ENCODE measurements around the gene LRRC56. TPM values are rescaled to one million over a fixed set of nuclear protein-coding genes. Genes with fewer than 3 reads are reported as not detected.

LRRC56 gene
- total RNA-seq, 1 experiment from 2014 or later, result 3.4 TPM

DNA sequence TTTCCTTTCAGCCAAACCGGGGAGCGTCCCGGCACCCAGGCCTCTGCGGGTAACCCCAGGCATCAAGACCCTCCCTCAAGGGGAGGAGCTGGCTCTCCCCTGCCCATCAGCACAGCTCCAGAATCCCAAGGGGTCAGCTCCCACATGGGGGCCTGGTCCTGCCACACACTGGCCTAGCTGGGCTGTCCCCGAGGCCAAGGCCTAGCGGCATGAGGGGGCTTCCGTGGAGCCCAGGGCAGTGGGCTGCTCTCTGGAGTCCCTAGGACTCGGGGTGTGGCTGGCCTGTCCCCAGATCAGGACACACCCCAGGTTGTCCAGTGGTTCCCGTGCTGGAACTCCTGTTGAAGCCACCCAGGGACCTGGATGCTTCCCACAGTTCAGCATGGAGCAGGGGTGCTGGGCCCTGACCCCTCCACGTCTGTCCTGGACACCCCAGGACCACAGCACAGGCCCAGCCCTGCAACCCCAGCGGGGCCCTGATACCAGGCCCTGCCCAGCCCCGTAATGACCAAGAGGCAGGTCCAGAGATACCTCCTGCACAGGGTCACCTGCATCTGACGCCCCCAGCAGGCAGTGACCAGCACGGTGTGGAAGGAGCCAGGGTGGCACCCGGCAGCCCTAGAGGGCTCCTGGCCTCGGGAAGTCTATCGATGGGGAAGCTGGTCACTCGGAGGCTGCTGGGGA lies 7.5 kb upstream of the LRRC56 start:
- no peak for TF ChIP-seq JUN (CRISPR knock-in tag; IDR thresholded peaks at IDR 0.05)
- TF ChIP-seq CREM (CRISPR knock-in tag; IDR thresholded peaks at IDR 0.05), result no peak
- TF ChIP-seq, protein P1, sequence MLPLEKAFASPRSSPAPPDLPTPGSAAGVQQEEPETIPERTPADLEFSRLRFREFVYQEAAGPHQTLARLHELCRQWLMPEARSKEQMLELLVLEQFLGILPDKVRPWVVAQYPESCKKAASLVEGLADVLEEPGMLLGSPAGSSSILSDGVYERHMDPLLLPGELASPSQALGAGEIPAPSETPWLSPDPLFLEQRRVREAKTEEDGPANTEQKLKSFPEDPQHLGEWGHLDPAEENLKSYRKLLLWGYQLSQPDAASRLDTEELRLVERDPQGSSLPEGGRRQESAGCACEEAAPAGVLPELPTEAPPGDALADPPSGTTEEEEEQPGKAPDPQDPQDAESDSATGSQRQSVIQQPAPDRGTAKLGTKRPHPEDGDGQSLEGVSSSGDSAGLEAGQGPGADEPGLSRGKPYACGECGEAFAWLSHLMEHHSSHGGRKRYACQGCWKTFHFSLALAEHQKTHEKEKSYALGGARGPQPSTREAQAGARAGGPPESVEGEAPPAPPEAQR (CRISPR knock-in tag; IDR thresholded peaks at IDR 0.05), result no peak
- no peak for TF ChIP-seq MYBL2 (CRISPR knock-in tag; IDR thresholded peaks at IDR 0.05)
- TF ChIP-seq FOXP1 (CRISPR knock-in tag; IDR thresholded peaks at IDR 0.05; ENCODE audit: borderline replicate concordance), result no peak
- no peak for TF ChIP-seq ZNF317 (CRISPR knock-in tag; IDR thresholded peaks at IDR 0.05; ENCODE audit: borderline replicate concordance, low read depth)
- TF ChIP-seq ZNF423 (CRISPR knock-in tag; IDR thresholded peaks at IDR 0.05), result no peak
- no peak for TF ChIP-seq ZBTB43 (CRISPR knock-in tag; IDR thresholded peaks at IDR 0.05)
- no peak for TF ChIP-seq ZNF263 (CRISPR knock-in tag; IDR thresholded peaks at IDR 0.05; ENCODE audit: low read depth)
- no peak for TF ChIP-seq ZNF532 (CRISPR knock-in tag; IDR thresholded peaks at IDR 0.05; ENCODE audit: borderline replicate concordance)
- no peak for TF ChIP-seq SP1 (CRISPR knock-in tag; conservative IDR thresholded peaks at IDR 0.05)
- TF ChIP-seq, protein P2, sequence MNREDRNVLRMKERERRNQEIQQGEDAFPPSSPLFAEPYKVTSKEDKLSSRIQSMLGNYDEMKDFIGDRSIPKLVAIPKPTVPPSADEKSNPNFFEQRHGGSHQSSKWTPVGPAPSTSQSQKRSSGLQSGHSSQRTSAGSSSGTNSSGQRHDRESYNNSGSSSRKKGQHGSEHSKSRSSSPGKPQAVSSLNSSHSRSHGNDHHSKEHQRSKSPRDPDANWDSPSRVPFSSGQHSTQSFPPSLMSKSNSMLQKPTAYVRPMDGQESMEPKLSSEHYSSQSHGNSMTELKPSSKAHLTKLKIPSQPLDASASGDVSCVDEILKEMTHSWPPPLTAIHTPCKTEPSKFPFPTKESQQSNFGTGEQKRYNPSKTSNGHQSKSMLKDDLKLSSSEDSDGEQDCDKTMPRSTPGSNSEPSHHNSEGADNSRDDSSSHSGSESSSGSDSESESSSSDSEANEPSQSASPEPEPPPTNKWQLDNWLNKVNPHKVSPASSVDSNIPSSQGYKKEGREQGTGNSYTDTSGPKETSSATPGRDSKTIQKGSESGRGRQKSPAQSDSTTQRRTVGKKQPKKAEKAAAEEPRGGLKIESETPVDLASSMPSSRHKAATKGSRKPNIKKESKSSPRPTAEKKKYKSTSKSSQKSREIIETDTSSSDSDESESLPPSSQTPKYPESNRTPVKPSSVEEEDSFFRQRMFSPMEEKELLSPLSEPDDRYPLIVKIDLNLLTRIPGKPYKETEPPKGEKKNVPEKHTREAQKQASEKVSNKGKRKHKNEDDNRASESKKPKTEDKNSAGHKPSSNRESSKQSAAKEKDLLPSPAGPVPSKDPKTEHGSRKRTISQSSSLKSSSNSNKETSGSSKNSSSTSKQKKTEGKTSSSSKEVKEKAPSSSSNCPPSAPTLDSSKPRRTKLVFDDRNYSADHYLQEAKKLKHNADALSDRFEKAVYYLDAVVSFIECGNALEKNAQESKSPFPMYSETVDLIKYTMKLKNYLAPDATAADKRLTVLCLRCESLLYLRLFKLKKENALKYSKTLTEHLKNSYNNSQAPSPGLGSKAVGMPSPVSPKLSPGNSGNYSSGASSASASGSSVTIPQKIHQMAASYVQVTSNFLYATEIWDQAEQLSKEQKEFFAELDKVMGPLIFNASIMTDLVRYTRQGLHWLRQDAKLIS (CRISPR knock-in tag; IDR thresholded peaks at IDR 0.05; ENCODE audit: borderline replicate concordance), result no peak
- TF ChIP-seq CBFB (CRISPR knock-in tag; IDR thresholded peaks at IDR 0.05; ENCODE audit: low read depth), result no peak
- ATAC-seq (no peak), DNase-seq (ENCODE audit: low spot score) (no peak)
- Mint-ChIP-seq H3K27ac (no peak overlapping the region), H3K27me3 (ENCODE audit: low read depth) (peaks cover 3% of the 10 kb centered on the region; the same call in 1 of the 2 replicates), H3K4me3 (no peak overlapping the region), H3K36me3 (peaks cover 5% of the 10 kb centered on the region; the same call in 1 of the 2 replicates), H3K9me3 (no peaks in the 10 kb centered on the region), H3K4me1 (no peaks in the 10 kb centered on the region)
- ChIA-PET CTCF (no interaction called here), POLR2A (no interaction called here)
